Measurements from ENCODE around the gene NTSR2. TPM values are rescaled to one million over a fixed set of nuclear protein-coding genes. Genes with fewer than 3 reads are reported as not detected.

NTSR2 gene
- total and polyA plus RNA-seq, 5 donors from 2014 or later, result not detected

- Histone ChIP-seq H3K27me3 (ENCODE audit: control insufficient read depth, insufficient read depth, low read length) (no peaks in the 10 kb centered on the region), H3K36me3 (ENCODE audit: control insufficient read depth, insufficient read depth, low read length) (no peaks in the 10 kb centered on the region), H3K9me3 (ENCODE audit: control insufficient read depth in 2 of 2, low read length in 2 of 2) (no peaks in the 10 kb centered on the region), H3K27ac (ENCODE audit: insufficient read depth, low read length, poor library complexity, severe bottlenecking) (no peak overlapping the region), H3K4me3 (ENCODE audit: low read depth, low read length) (no peak overlapping the region), H3K4me1 (ENCODE audit: control insufficient read depth, insufficient read depth, low read length, poor library complexity, severe bottlenecking) (peaks cover 9% of the 10 kb centered on the region)
- H3K4me1 Mint-ChIP-seq, result peaks cover 8 to 12% (median 10%) of the 10 kb centered on the region in 4 donors
- DNase-seq, result no peak
- H3K27me3 Mint-ChIP-seq, result peaks cover 18% of the 10 kb centered on the region
- no peaks in the 10 kb centered on the region for H3K36me3 Mint-ChIP-seq
- no peak overlapping the region for H3K27ac Mint-ChIP-seq
- no peak for ATAC-seq (ENCODE audit: low read depth in 2 of 2)
- no peak overlapping the region for H3K4me3 Mint-ChIP-seq
- H3K9me3 Mint-ChIP-seq, result no peaks in the 10 kb centered on the region
Measured at GRCh38 chr2:11685906-11686470, 16.0 kb upstream of the NTSR2 start.

- no peaks in the 10 kb centered on the region for H3K9me3 Mint-ChIP-seq
- Histone ChIP-seq H3K9me3 (ENCODE audit: control insufficient read depth in 2 of 2, low read length in 2 of 2) (no peaks in the 10 kb centered on the region), H3K4me3 (ENCODE audit: low read depth, low read length) (no peak overlapping the region), H3K27me3 (ENCODE audit: control insufficient read depth, insufficient read depth, low read length) (no peaks in the 10 kb centered on the region), H3K4me1 (ENCODE audit: control insufficient read depth, insufficient read depth, low read length, poor library complexity, severe bottlenecking) (peaks cover 9% of the 10 kb centered on the region), H3K27ac (ENCODE audit: insufficient read depth, low read length, poor library complexity, severe bottlenecking) (no peak overlapping the region), H3K36me3 (ENCODE audit: control insufficient read depth, insufficient read depth, low read length) (no peaks in the 10 kb centered on the region)
- no peak overlapping the region for H3K27ac Mint-ChIP-seq
- H3K4me3 Mint-ChIP-seq, result no peak overlapping the region
- no peaks in the 10 kb centered on the region for H3K36me3 Mint-ChIP-seq
- H3K27me3 Mint-ChIP-seq, result peaks cover 18% of the 10 kb centered on the region
- DNase-seq, result no peak
- peaks cover 6 to 12% (median 10%) of the 10 kb centered on the region in 4 donors for H3K4me1 Mint-ChIP-seq
- ATAC-seq (ENCODE audit: low read depth in 2 of 2), result no peak
Measured at GRCh38 chr2:11684894-11685460, 15.0 kb upstream of the NTSR2 start.

GRCh38 chr2:11683966-11684365 is 14.0 kb upstream of the NTSR2 start:
- no peak overlapping the region for H3K27ac Mint-ChIP-seq
- Histone ChIP-seq H3K27ac (ENCODE audit: insufficient read depth, low read length, poor library complexity, severe bottlenecking) (no peak overlapping the region), H3K9me3 (ENCODE audit: control insufficient read depth in 2 of 2, low read length in 2 of 2) (no peaks in the 10 kb centered on the region), H3K27me3 (ENCODE audit: control insufficient read depth, insufficient read depth, low read length) (no peaks in the 10 kb centered on the region), H3K36me3 (ENCODE audit: control insufficient read depth, insufficient read depth, low read length) (no peaks in the 10 kb centered on the region), H3K4me3 (ENCODE audit: low read depth, low read length) (no peak overlapping the region), H3K4me1 (ENCODE audit: control insufficient read depth, insufficient read depth, low read length, poor library complexity, severe bottlenecking) (peaks cover 9% of the 10 kb centered on the region)
- DNase-seq (no peak), ATAC-seq (ENCODE audit: low read depth in 2 of 2) (no peak)
- H3K4me1 Mint-ChIP-seq, result peaks cover 6 to 12% (median 9%) of the 10 kb centered on the region in 4 donors
- no peaks in the 10 kb centered on the region for H3K9me3 Mint-ChIP-seq
- H3K27me3 Mint-ChIP-seq, result peaks cover 23% of the 10 kb centered on the region
- H3K4me3 Mint-ChIP-seq, result no peak overlapping the region
- H3K36me3 Mint-ChIP-seq, result no peaks in the 10 kb centered on the region

- ATAC-seq (ENCODE audit: low read depth in 2 of 2), result no peak
- Mint-ChIP-seq H3K9me3 (no peaks in the 10 kb centered on the region), H3K36me3 (no peaks in the 10 kb centered on the region), H3K4me3 (no peak overlapping the region), H3K4me1 (peaks cover 4 to 10% (median 6%) of the 10 kb centered on the region in 4 donors), H3K27me3 (peaks cover 23% of the 10 kb centered on the region), H3K27ac (no peak overlapping the region)
- Histone ChIP-seq H3K4me1 (ENCODE audit: control insufficient read depth, insufficient read depth, low read length, poor library complexity, severe bottlenecking) (peaks cover 6% of the 10 kb centered on the region), H3K27ac (ENCODE audit: insufficient read depth, low read length, poor library complexity, severe bottlenecking) (no peak overlapping the region), H3K9me3 (ENCODE audit: control insufficient read depth in 2 of 2, low read length in 2 of 2) (no peaks in the 10 kb centered on the region), H3K27me3 (ENCODE audit: control insufficient read depth, insufficient read depth, low read length) (no peaks in the 10 kb centered on the region), H3K4me3 (ENCODE audit: low read depth, low read length) (no peak overlapping the region), H3K36me3 (ENCODE audit: control insufficient read depth, insufficient read depth, low read length) (no peaks in the 10 kb centered on the region)
- no peak for DNase-seq
Measured at GRCh38 chr2:11683476-11683875, 13.5 kb upstream of the NTSR2 start.

GRCh38 chr2:11682590-11682915 is 12.6 kb upstream of the NTSR2 start:
- DNase-seq (no peak), ATAC-seq (ENCODE audit: low read depth in 2 of 2) (no peak)
- Mint-ChIP-seq H3K27ac (no peak overlapping the region), H3K4me3 (no peak overlapping the region), H3K4me1 (peaks cover 0 to 5% (median 0%) of the 10 kb centered on the region in 4 donors), H3K9me3 (no peaks in the 10 kb centered on the region), H3K36me3 (no peaks in the 10 kb centered on the region), H3K27me3 (peaks cover 26% of the 10 kb centered on the region)
- Histone ChIP-seq H3K27ac (ENCODE audit: insufficient read depth, low read length, poor library complexity, severe bottlenecking) (no peak overlapping the region), H3K4me1 (ENCODE audit: control insufficient read depth, insufficient read depth, low read length, poor library complexity, severe bottlenecking) (no peaks in the 10 kb centered on the region), H3K27me3 (ENCODE audit: control insufficient read depth, insufficient read depth, low read length) (no peaks in the 10 kb centered on the region), H3K36me3 (ENCODE audit: control insufficient read depth, insufficient read depth, low read length) (no peaks in the 10 kb centered on the region), H3K4me3 (ENCODE audit: low read depth, low read length) (no peak overlapping the region), H3K9me3 (ENCODE audit: control insufficient read depth in 2 of 2, low read length in 2 of 2) (no peaks in the 10 kb centered on the region)

- ATAC-seq (ENCODE audit: low read depth in 2 of 2) (no peak), DNase-seq (peak; percentile 26 to 58 (median 30))
- H3K9me3 ChIP-seq (ENCODE audit: control insufficient read depth in 2 of 2, low read length in 2 of 2), result no peaks in the 10 kb centered on the region
- peaks cover 0 to 5% (median 0%) of the 10 kb centered on the region in 4 donors for H3K4me1 Mint-ChIP-seq
- H3K9me3 Mint-ChIP-seq, result no peaks in the 10 kb centered on the region
- no peak overlapping the region for H3K27ac ChIP-seq (ENCODE audit: insufficient read depth, low read length, poor library complexity, severe bottlenecking)
- H3K36me3 Mint-ChIP-seq, result no peaks in the 10 kb centered on the region
- no peak overlapping the region for H3K4me3 Mint-ChIP-seq
- no peak overlapping the region for H3K27ac Mint-ChIP-seq
- H3K4me3 ChIP-seq (ENCODE audit: low read depth, low read length), result no peak overlapping the region
- no peaks in the 10 kb centered on the region for H3K36me3 ChIP-seq (ENCODE audit: control insufficient read depth, insufficient read depth, low read length)
- H3K4me1 ChIP-seq (ENCODE audit: control insufficient read depth, insufficient read depth, low read length, poor library complexity, severe bottlenecking), result no peaks in the 10 kb centered on the region
- no peaks in the 10 kb centered on the region for H3K27me3 ChIP-seq (ENCODE audit: control insufficient read depth, insufficient read depth, low read length)
- peaks cover 25% of the 10 kb centered on the region for H3K27me3 Mint-ChIP-seq
Measured at GRCh38 chr2:11681722-11682589, 12.0 kb upstream of the NTSR2 start.

- H3K36me3 Mint-ChIP-seq, result no peaks in the 10 kb centered on the region
- Histone ChIP-seq H3K36me3 (ENCODE audit: control insufficient read depth, insufficient read depth, low read length) (no peaks in the 10 kb centered on the region), H3K4me1 (ENCODE audit: control insufficient read depth, insufficient read depth, low read length, poor library complexity, severe bottlenecking) (no peaks in the 10 kb centered on the region), H3K9me3 (ENCODE audit: control insufficient read depth in 2 of 2, low read length in 2 of 2) (no peaks in the 10 kb centered on the region), H3K27me3 (ENCODE audit: control insufficient read depth, insufficient read depth, low read length) (no peaks in the 10 kb centered on the region), H3K4me3 (ENCODE audit: low read depth, low read length) (no peak overlapping the region), H3K27ac (ENCODE audit: insufficient read depth, low read length, poor library complexity, severe bottlenecking) (no peak overlapping the region)
- no peak overlapping the region for H3K27ac Mint-ChIP-seq
- DNase-seq, result no peak
- peak overlapping the region in 1 of 4 donors; percentile 28 for H3K4me3 Mint-ChIP-seq
- peaks cover 0 to 5% (median 0%) of the 10 kb centered on the region in 4 donors for H3K4me1 Mint-ChIP-seq
- no peak for ATAC-seq (ENCODE audit: low read depth in 2 of 2)
- H3K27me3 Mint-ChIP-seq, result peaks cover 30% of the 10 kb centered on the region
- H3K9me3 Mint-ChIP-seq, result no peaks in the 10 kb centered on the region
Measured at GRCh38 chr2:11680901-11681721, 11.1 kb upstream of the NTSR2 start.

Measured in CD4-positive, CD25-positive, alpha-beta regulatory T cell (primary cell).